Fibroblast of the aortic adventitia (primary cell): ENCODE measurements around the gene CD69. TPM values are rescaled to one million over a fixed set of nuclear protein-coding genes. Genes with fewer than 3 reads are reported as not detected.

Source experiments
- DNase-seq: peaks from one replicate; pipeline ENCODE4 v3.0.0-alpha.2; 2010; ENCODE audit warnings: low read depth
- H3K4me3 ChIP-seq: 2 replicates; pipeline ENCODE4 v1.5.1; 2011; ENCODE audit warnings: low read depth, mild to moderate bottlenecking, control low read depth, low read length, moderate library complexity
- total RNA-seq: library from RNA; depleted of rRNA; stranded (reverse); fragments of >200 nt; gene quantifications from 2 replicates; pipeline ENCODE4 v1.2.3, GENCODE V29; 2012; ENCODE audit warnings: low replicate concordance
- TF ChIP-seq, protein P1 (sequence below): IDR thresholded peaks from 2 replicates; pipeline ENCODE4 v1.5.1; 2011; ENCODE audit warnings: mild to moderate bottlenecking, low read length, control low read depth, inconsistent platforms; ENCODE audit not compliant: insufficient read depth

The CD69 gene
- total RNA-seq, 1 donor: not detected

- DNase-seq: no peak
- TF ChIP-seq, protein P1, sequence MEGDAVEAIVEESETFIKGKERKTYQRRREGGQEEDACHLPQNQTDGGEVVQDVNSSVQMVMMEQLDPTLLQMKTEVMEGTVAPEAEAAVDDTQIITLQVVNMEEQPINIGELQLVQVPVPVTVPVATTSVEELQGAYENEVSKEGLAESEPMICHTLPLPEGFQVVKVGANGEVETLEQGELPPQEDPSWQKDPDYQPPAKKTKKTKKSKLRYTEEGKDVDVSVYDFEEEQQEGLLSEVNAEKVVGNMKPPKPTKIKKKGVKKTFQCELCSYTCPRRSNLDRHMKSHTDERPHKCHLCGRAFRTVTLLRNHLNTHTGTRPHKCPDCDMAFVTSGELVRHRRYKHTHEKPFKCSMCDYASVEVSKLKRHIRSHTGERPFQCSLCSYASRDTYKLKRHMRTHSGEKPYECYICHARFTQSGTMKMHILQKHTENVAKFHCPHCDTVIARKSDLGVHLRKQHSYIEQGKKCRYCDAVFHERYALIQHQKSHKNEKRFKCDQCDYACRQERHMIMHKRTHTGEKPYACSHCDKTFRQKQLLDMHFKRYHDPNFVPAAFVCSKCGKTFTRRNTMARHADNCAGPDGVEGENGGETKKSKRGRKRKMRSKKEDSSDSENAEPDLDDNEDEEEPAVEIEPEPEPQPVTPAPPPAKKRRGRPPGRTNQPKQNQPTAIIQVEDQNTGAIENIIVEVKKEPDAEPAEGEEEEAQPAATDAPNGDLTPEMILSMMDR: no peak
- H3K4me3 ChIP-seq: no peak overlapping the region
Observed at GRCh38 chr12:9760120-9760519, 581 bp downstream of the CD69 start.

DNA sequence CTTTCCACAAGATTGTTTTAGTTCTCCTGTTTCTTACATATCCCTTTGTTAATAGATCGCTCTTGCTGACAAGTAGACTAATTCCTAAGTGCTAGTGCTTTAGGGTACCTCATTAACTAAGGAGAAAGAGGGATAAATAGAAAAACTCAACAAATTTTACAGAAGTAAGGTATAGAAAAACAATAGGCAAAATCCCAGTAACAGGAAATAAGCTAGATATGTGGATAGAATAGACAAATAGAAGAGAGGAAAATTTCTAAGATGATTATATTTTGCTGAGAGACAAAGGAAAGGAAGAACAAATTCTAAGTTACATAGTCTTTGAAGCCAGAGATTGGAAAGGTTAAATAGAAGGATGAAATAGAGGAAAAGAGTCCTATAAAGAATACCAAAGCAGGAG lies 1.0 kb downstream of the CD69 start:
- TF ChIP-seq, protein P1: no peak
- H3K4me3 ChIP-seq: no peak overlapping the region
- no peak for DNase-seq

GRCh38 chr12:9758119-9758518 lies 2.6 kb downstream of the CD69 start:
- TF ChIP-seq, protein P1: no peak
- no peak for DNase-seq
- no peak overlapping the region for H3K4me3 ChIP-seq

GRCh38 chr12:9757433-9758025 lies 3.2 kb downstream of the CD69 start:
- no peak overlapping the region for H3K4me3 ChIP-seq
- TF ChIP-seq, protein P1: no peak
- no peak for DNase-seq

DNA sequence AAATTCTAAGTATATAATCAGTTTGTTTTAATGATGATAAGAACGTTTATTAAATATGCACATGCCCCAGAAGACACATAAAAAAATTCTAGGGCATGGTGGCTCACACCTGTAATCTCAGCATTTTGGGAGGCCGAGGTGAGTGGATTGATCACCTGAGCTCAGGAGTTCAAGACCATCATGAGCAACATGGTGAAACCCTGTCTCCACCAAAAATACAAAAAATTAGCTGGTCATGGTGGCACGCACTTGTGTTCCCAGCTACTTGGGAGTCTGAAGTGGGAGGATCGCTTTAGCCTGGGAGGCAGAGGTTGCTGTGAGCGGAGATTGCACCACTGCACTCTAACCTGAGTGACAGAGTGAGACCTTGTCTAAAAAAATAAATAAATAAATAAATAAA lies 4.0 kb downstream of the CD69 start:
- DNase-seq: no peak
- TF ChIP-seq, protein P1: no peak
- no peak overlapping the region for H3K4me3 ChIP-seq

- H3K4me3 ChIP-seq: no peak overlapping the region
- TF ChIP-seq, protein P1: no peak
- no peak for DNase-seq
Observed at GRCh38 chr12:9756170-9756569, 4.5 kb downstream of the CD69 start.

DNA sequence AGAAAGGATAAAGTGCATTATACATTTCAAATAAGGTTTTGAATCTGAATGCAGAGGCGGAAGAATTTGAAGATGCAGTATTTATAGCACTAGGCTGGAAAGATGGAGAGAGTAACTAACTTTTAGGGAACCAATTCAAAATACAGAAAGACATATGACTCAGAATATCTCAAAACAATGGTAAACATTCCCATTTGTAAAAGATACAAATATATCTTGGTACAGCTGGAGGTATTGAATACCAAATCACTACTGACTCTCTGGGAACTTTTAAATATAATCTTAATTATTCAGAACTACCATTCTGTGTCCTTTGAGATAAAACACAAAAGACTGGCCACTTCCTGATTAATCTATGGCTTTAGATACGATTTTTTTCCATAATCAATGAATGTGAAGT lies 5.1 kb downstream of the CD69 start:
- TF ChIP-seq, protein P1: no peak
- no peak for DNase-seq
- H3K4me3 ChIP-seq: no peak overlapping the region
